H1 (cell line): ENCODE measurements around the gene SPON2. TPM values are rescaled to one million over a fixed set of nuclear protein-coding genes. Genes with fewer than 3 reads are reported as not detected.

ENCODE experiments used
- EGR1 ChIP-seq: IDR thresholded peaks from 2 replicates; pipeline ENCODE4 v1.6.1; 2011; ENCODE audit warnings: low read depth, low read length, borderline replicate concordance
- HDAC2 ChIP-seq, 2 experiments: fragments of 300-600 bp in 1 of 2; sonication (generic) in 1 of 2; IDR thresholded peaks; 2 replicates each; pipeline ENCODE4 v1.6.1; 2011 to 2012; ENCODE audit warnings: low read depth in 2 of 2, low read length in 2 of 2, mild to moderate bottlenecking in 2 of 2, moderate library complexity in 2 of 2, borderline replicate concordance in 1 of 2, inconsistent platforms in 1 of 2
- polyA plus RNA-seq, 7 experiments: library from polyadenylated mRNA; depleted of rRNA in 3 of 7; stranded (reverse) in 5 of 7; unstranded in 2 of 7; fragments of >200 nt in 5 of 7; fragments of 200-250 nt in 2 of 7; gene quantifications; 1 replicate in 5 of 7; 2 replicates in 1 of 7; 4 replicates in 1 of 7; pipeline versions ENCODE4 v1.2.1 to v1.2.3, GENCODE V29; 2011 to 2013; ENCODE audit warnings: missing spikeins in 2 of 7, mixed read lengths in 2 of 7
- total RNA-seq: library from RNA; stranded (reverse); fragmentation: NEBNext Ultra II Directional; extraction: Animal tissue kit (Norgen Biotek cat#: 25700); gene quantifications from 2 replicates; pipeline ENCODE4 v1.2.1, GENCODE V29; 2021

SPON2 gene
- total and polyA plus RNA-seq, 2 of the 8 experiments (the other 6 are each of a cell fraction or from before 2014, with no cell fraction given) = 2.8 to 3.2 TPM

GRCh38 chr4:1218634-1219565, 46.5 kb upstream of the SPON2 start (continued):
- TF ChIP-seq EGR1 (no peak), HDAC2 (IDR thresholded peaks at IDR 0.05; ENCODE audit: borderline replicate concordance in 1 of 2, low read depth in 2 of 2, low read length in 2 of 2) (no peak)
